Loucy (cell line): Measurements from ENCODE around the gene B3GLCT.

Experiments used
- EZH2phosphoT487 ChIP-seq: fragments of 200-600 bp; IDR thresholded peaks from 2 replicates; pipeline ENCODE4 v1.6.1; 2018; ENCODE audit warnings: antibody characterized with exemption, mild to moderate bottlenecking, moderate library complexity, borderline replicate concordance
- TF ChIP-seq, protein P1 (sequence below): fragments of 200-600 bp; sonication (generic); conservative IDR thresholded peaks from 2 replicates; pipeline ENCODE4 v1.5.1; 2014; ENCODE audit warnings: mild to moderate bottlenecking, antibody characterized with exemption, low read length

GRCh38 chr13:31160857-31161556, 38.8 kb upstream of the B3GLCT start:
- no peak for TF ChIP-seq EZH2phosphoT487
- TF ChIP-seq, protein P1, sequence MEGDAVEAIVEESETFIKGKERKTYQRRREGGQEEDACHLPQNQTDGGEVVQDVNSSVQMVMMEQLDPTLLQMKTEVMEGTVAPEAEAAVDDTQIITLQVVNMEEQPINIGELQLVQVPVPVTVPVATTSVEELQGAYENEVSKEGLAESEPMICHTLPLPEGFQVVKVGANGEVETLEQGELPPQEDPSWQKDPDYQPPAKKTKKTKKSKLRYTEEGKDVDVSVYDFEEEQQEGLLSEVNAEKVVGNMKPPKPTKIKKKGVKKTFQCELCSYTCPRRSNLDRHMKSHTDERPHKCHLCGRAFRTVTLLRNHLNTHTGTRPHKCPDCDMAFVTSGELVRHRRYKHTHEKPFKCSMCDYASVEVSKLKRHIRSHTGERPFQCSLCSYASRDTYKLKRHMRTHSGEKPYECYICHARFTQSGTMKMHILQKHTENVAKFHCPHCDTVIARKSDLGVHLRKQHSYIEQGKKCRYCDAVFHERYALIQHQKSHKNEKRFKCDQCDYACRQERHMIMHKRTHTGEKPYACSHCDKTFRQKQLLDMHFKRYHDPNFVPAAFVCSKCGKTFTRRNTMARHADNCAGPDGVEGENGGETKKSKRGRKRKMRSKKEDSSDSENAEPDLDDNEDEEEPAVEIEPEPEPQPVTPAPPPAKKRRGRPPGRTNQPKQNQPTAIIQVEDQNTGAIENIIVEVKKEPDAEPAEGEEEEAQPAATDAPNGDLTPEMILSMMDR = no peak
